Activated CD8-positive, alpha-beta memory T cell treated with anti-CD3 and anti-CD28 coated beads for 1 hour (primary cell): ENCODE data around the gene MTF2.
"Not testable (repeated sequence)": the region's sequence is repeated elsewhere in the genome, so short reads cannot be mapped to it uniquely, and the experiment has no call there.

Experiments used
- DNase-seq, 2 donors: peaks; one replicate each; pipeline ENCODE4 v3.0.0-alpha.2; 2020; ENCODE audit warnings: low read depth in 1 of 2; ENCODE audit errors: extremely low read depth in 1 of 2

Gene MTF2

DNA sequence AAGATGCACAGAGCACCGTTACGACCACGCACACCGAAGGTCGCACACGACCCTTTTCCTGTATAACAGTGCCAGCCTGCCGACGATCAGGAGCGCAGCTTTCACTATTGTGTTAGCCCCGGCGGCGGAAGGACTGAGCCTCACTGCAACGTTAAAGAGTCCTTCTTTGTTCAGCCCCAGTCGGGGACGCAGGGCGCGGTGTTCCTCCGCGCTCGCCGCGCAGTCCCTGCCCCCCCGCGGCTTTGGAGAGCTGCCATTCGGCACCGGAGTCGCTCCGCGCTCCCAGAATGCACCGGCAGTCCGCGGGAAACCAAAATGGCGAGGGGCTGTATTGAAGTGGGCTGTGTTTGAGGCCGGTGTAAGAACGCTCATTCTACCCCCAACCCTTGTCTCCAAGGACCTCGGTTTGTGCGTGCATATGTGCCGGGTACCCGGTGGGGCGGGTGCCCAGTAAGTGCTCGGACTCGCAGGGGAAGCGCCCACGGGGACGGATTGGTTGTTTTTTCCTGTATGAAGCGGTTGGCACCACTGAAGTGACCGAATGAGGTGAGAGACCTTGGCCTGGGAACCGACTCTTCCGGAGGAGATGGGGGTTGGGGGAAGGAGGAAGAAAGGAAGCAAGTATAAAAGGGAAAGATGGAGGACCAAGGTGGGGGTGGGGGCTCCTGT is at the start of gene MTF2:
TSS of gene MTF2 (plus strand) at position 298 of the 669 bp plus-strand sequence. CDS start at position 542, 244 bp downstream.
- peak; percentile 78 to 90 for DNase-seq

DNA sequence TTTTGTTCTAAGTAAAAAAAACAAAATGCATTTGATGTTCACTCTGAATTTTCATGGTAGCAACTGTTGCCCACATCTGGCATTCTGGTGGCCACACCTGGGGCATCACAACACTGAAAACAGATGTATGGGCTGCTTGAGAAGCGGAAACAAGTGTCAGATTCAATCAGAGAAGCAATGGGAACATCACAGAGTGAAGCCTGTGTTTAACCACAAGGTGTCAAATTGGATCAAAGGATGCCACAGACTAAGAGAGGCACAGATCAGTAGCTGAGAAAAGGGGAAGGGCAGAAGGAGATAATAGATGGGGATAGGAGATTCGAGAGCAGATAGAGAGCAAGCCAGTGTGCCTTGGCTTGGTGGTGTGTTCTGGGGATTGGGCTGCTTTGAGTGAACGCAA is 49.8 kb upstream of the MTF2 start:
- DNase-seq = no peak

DNA sequence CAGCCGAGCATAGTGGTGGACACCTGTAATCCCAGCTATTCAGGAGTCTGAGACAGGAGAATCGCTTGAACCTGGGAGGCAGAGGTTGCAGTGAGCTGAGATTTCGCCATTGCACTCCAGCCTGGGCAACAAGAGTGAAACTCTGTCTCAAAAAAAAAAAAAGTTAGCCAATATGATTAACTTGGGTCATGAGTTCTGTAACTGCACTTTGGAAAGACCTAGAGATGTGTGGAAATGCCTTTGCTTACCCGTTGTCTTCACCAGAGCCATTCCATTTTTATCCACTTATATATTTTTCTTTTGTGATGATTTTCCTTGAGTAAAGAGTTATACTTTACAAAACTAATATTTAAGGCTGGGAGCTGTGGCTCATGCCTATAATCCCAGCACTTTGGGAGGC is 48.9 kb upstream of the MTF2 start:
- not testable (repeated sequence) for DNase-seq

DNA sequence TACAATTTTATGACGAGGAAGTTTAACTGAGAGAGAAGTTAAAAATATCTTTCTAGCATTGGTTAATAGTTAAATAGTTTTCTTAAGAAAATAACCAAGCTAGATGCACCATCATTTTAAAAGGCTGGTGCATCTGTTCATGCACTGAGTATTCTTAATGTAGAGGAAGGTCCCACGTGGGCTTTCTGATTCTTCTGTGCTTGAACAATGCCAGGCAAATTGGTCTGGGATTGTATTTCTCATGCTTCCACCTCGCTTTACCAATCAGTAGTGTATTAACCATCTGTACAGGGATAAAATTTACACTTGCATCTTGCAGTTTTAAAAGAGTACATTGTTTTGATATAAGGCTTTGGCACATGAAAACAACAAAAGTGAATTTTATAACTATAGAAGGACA is 47.4 kb upstream of the MTF2 start:
- DNase-seq = no peak

DNA sequence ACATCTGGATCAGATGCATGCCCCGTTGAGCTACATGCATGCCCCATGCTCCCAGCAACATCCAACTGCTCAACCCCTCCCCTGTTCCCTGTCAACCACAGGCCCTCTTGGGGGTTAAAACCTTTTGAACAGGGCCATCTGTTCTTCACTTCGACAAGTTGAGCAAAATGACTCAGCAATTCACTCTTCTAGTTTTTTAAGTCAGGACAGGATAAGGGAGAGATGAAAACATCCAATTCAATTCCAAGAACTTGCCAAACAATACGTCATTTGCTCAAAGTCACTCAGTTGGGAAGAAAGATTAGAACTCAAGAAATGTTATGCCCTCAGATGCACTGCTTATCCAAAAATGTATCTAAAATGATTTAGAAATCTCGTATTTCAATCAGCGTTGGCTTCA is 46.1 kb upstream of the MTF2 start:
- DNase-seq = no peak

DNA sequence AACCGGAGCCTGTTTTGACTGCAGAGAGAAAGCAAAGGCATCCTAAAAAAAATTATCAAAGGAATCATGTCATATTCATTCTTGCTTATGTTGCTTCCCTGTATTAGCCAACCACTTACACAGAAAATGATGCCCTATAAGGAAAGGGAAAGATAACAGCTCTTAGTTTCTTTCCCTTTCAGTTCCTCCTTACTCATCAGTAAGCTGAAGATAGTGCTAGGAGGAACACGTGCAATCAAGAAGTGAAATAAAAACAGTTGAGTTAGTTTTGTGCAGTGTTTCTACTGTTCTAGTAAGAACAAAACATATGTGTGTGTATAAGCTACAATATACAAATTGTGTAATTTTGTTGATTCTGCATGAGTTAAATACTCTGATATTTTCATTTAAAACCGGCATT is 45.3 kb upstream of the MTF2 start:
- no peak for DNase-seq

DNA sequence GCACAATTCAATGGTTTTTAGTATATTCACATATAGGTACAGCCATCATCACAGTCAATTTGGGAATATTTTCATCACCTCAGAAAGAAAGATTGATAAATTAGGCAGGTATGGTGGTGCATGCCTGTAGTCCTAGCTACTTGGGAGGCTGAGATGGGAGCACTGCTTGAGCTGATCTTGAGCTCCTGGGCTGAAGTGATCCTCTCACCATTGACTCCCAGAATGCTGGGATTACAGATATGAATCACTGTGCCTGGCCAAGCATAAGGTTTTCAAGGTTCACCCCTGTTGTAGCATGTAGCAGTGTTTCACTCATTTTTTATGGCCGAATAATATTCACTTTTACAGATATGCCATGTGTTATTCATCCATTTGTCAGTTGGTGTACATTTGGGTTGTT is 44.7 kb upstream of the MTF2 start:
- no peak for DNase-seq

DNA sequence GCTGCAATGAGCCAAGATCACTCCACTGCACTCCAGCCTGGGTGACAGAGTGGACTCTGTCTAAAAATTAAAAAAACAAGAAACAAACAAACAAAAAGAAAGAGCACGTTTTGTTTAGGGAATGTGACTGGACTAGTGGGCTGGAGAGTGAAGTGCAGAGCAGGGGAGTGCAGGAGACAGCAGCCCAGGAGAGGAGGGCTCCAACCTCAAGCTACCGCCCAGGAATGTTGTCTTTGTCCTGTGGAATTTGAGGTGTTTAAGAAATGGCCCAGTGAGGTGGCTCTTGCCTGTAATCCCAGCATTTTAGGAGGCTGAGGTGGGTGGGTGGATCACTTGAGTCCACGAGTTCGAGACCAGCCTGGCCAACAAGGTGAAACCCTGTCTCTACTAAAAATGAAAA is 42.4 kb upstream of the MTF2 start:
- DNase-seq = no peak

DNA sequence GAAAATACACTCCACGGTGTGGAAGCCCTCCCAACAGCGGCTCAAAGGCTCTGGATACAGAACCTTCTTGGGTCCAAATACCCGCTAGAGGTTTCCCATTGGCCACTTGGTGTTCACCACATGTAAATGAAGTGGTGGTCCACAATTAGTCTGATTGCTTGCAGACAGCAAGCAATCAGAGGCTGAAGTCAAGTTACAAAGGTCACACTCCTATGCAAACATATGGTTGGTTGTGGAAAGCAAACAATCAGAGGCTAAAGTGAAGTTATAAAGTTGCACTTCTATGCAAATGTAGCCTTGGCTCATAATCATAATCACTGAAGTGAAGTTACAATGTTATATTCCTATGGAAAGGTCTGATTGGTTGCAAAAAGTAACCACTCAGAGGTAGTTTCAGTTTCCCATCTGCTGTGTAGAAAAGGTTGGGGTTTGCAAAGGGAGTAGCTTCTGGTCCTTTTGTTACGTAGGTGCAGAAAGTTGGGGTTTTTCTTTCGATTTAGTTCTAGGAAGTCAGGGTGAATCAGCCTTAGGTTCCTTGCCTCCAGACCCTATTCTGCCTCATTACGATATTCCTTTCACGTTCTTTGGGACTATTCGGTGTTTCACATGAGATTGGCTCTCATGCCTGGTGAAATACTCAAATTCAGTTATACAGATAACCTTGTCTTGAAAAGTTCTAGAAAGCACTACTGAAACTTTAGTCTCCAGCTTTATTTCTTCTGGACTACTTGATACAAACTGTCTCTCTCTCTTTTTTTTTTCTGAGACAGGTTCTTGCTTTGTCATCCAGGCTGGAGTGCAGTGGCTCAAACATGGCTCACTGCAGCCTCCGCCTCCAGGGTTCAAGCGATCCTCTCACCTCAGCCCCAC is 36.7 kb upstream of the MTF2 start:
- no peak for DNase-seq

DNA sequence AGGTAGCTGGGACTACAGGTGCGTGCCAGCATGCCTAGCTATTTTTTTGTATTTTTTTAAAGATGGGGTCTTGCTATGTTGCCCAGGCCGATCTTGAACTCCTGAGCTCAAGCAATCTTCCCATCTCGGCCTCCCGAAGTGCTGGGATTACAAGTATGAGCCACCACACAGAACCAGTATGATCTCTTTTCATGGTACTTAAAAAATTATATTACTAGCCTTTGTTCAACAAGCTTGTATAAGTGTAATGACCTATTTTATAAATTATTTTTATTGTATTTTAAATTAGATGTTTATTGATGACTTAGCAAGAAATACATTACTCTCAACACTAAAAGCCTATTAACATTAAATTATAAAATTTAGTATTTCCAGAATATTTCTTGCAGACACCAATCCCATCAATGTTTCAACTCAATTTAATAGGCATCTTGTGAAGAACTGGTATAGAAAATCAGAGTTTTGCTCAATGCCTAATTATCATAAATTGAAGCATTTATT is 36.0 kb upstream of the MTF2 start:
- DNase-seq = no peak

DNA sequence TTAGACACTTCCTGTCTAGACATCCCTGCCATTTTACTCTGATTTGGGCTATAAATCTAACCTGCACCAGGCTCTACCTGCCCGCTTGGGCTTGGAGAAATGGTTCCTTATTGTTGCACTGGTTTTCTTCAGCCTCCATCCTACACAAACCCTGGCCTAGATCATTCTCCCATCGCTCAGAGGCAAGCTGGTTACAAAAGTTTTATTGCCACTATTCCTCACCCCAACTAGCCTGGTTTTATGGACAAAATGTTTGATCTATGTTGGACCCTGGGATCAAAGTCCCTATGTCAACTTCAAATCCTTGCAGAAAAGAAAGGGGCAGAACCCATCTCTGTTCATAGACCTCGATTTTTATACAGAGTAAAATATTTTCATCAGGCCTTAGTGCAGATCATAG is 31.5 kb upstream of the MTF2 start:
- no peak for DNase-seq

DNA sequence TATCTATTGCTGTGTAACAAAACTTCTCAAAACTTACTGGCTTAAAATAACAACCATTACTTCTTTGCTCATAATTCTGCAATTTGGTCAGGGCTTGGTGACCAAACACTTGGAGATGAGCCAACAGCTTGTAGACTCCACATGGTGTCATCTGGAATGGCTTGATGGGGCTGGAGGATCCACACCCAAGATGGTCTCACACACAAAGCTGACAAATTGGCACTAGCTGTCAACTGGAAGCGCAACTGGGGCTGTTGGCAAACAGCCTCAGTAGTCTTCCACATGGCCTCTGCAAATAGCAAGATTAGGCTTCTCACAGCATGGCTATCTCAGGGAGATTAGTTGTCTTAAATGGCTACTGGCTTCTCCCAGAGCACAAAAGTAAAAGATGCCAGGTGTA is 27.1 kb upstream of the MTF2 start:
- no peak for DNase-seq

DNA sequence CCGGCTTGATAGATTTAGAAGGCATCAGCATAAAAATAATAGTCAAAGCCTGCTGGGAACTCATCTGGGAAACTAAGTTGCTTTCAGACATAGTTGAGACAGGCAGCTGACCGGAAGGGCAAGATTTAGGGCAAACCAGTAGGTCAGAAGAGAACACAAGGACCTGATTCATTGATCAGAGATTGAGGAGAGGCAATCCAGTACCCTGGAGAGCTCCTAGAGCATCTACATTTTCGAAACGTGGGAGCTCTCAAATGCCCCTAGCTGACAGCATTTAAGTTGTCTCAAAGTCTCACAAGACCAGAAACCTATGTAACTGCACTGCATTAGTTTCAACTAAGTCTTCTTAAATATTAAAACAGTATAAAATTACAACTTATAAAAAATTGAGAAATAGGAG is 22.9 kb upstream of the MTF2 start:
- no peak for DNase-seq

DNA sequence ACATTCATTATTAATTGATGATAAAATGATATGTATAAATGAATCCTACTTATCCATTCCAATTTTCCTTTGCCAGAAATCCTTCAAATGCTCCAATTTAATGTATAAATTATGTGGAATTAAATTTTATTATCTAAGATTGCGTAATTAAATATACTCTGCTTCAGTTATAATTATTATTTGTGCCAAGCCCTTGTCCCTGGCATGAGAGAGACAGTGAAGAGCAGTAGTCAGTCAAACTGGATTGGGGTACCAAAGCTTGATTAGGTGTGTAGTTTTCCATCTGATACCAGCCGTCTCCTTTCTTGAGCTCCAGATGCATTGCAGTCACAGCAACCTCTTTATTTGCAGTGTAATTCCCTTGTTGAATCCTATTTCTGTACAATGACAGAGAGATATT is 22.4 kb upstream of the MTF2 start:
- no peak for DNase-seq

DNA sequence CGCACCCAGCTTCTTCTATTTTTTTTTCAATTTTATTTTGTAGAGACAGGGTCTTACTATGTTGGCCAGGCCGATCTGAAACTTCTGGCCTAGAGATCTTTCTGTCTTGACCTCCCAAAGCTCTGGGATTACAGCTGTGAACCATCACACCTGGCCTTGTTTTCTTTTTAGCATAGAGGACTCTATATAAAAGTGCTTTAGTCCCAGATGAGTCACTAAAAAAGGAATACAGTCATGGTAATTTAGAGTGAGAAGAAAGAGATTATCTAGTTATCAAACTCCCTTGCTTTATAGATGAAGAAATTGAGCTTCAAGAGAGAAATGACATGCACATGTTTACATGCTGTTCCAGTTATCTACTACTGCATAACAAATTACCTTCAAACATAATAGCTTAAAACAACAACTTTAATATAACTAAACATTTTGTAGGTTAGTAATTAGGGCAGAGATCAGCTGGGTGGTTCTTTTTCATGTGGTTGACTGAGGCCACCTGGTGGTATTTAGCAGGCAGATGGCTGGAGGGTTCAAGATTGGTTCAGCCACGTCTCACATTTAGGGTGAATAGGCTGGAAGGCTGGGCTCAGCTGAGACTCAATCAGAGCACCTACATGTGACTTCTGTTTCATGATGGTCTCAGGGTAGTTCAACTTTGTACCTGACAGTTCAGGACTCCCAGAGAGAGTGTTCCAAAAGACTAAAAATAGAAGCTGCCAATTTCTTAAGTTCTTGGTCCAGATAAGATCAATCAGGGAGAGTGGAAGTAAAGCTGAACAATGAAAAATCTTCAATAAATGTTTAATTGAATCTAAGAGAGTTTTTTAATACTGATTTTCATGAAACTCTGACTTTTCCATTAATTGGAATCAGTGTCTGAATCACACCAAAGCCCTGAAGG is 16.9 kb upstream of the MTF2 start:
- DNase-seq = no peak

DNA sequence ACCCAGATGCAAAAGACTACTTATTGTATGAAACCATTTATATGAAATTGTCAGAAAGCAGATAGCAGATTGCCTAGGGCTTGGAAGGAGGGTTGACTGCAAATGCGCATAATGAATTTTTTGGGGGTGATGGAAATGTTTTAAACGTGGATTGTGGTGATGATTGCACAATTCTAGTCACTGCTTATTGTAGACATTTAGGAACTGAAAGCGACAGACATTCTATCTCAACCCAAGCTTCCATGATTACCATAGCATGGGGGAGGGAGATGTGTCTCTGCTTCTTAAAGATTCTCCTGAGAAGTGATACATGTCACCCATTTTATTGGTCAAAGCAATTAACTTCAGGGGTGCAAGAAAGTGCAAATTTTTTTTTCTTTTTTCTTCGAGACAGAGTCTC is 2.8 kb upstream of the MTF2 start:
- no peak for DNase-seq

DNA sequence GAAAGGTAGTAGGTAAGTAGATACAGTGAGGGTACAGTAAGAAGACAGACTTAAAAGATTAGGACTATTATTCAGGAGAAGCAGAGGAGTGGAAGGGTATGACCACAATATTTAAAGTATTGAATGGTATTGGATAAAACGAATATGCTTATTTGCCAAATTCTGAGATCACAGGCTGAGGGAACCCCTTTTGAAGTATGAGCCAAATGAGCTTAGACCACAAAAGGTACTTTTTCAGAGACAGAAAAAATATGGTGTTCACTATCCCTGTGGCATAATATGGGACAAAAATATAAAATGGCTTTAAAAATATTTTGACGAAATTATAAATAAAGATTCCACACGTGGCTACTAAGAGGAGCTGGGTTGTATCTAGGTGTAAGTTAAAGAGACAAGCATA is 880 bp upstream of the MTF2 start:
- DNase-seq = no peak

DNA sequence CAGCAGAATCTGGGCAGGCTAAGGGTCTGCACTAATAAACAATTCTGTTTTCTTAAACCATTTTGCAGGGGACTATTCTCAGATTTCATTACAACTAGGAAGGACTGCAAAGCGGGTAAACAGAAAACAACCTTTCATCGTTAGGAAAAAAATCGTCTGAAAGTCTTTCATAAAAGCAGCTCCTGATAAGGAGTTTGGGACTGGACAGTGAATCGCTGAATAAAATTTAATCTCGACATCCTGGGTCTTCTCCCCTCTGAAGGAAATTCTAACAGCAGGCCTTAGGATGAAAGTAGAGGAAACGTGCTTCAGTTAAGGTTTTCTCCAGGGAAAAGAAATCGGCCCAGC is 471 bp upstream of the MTF2 start:
- no peak for DNase-seq

DNA sequence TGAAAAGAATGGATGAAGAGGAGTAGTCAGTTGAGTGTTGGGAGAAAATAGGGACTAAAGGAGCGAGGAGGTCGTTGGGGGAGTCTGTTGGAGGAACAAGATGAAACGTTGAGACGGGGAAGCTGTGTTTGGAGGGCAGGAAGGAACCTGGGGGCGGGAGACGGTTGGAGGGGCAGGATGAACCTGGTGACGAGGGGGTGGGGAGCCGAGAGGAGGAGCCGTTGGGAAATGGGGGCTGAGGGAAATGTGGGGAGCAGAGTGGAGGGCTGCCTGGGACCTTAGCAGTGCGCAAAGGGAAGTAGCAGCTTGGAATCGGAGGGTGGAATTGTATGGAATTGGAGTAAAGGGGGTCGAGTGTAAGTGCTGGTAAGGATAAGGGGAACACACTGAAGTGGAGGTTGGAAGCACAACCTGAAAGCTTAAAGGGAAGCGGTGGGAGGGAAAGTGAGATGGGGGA is 630 bp downstream of the MTF2 start:
- DNase-seq = no peak

DNA sequence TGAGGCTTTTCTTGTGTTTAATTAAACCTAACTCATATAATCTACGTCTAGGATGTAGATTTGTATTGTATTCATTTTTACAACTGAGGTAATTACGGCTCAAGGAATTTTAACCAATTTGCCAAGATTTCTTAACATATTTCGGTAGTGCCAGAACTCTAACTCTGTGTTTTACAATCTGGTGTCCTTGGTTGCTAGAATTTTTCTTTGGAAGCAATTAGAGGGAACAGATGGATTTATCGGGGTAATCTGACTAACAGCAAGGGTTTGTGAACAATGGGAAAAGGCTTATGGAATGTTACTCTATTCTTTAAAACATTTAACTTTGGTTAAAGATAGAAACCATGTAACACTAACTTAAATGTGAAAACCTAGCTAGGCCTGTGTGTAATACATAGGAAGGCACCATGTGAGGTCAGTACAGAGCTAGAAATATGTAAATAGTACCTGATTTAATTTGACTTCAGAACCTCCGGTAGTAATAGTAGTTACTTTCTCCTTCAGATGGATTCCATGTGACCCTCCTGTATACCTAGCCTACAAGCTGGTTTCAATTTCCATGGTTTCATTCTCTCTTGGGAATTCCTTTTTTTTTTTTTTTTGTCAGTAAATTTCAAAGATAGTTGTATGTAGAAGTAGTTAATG is 1.2 kb downstream of the MTF2 start:
- DNase-seq = no peak

DNA sequence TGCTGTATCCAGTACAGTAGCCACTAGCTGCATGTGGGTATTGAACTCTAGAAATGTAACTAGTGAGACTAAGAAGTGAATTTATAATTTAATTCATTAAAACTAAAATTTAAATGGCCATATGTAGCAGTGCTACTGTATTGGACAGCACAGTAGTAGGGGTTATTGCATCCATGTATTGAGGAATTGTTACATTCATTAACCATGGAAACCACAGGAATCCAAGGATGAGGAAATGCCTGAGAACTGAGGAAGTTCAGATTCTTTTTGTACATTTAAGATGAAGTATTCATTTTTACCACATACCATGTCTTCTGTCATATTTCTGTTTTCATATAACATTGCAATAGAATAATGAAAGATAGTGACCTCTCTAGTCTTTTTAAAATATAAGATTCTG is 2.6 kb downstream of the MTF2 start:
- DNase-seq = no peak
